Mesothelial cell of epicardium (in vitro differentiated cells): ENCODE measurements around the gene HRH4. TPM values are rescaled to one million over a fixed set of nuclear protein-coding genes. Genes with fewer than 3 reads are reported as not detected.

ENCODE experiments used
- DNase-seq, 2 experiments: peaks; one replicate each; pipeline ENCODE4 v3.0.0; 2021; ENCODE audit warnings: low spot score in 2 of 2; ENCODE audit not compliant: unreplicated experiment in 2 of 2
- H3K27ac Mint-ChIP-seq: 2 replicates; pipeline ENCODE4 v1.8.0; 2021; ENCODE audit warnings: mixed read lengths
- H3K27me3 Mint-ChIP-seq: 2 replicates; pipeline ENCODE4 v1.8.0; 2021; ENCODE audit warnings: low read depth, mixed read lengths
- H3K36me3 Mint-ChIP-seq: 2 replicates; pipeline ENCODE4 v1.8.0; 2021; ENCODE audit warnings: mixed read lengths
- H3K4me1 Mint-ChIP-seq: 2 replicates; pipeline ENCODE4 v1.8.0; 2021; ENCODE audit warnings: mixed read lengths
- H3K4me3 Mint-ChIP-seq: 2 replicates; pipeline ENCODE4 v1.8.0; 2021; ENCODE audit warnings: mild to moderate bottlenecking, moderate library complexity, mixed read lengths
- H3K9me3 Mint-ChIP-seq: 2 replicates; pipeline ENCODE4 v1.8.0; 2021; ENCODE audit warnings: mixed read lengths
- CTCF ChIP-seq: fragments of 200-600 bp; sonication (generic); IDR thresholded peaks from one replicate; pipeline ENCODE4 v1.5.0; 2021; ENCODE audit warnings: antibody characterized with exemption; ENCODE audit not compliant: unreplicated experiment
- total RNA-seq: library from RNA; stranded (reverse); gene quantifications from 3 replicates; pipeline ENCODE4 v1.2.1, GENCODE V29; 2021

HRH4 gene
- total RNA-seq, 1 donor from 2014 or later = not detected

GRCh38 chr18:24447961-24448360 is 12.5 kb upstream of the HRH4 start:
- no peak for DNase-seq
- no peaks in the 10 kb centered on the region for H3K4me1 Mint-ChIP-seq
- H3K9me3 Mint-ChIP-seq = no peaks in the 10 kb centered on the region
- TF ChIP-seq CTCF = no peak
- H3K36me3 Mint-ChIP-seq = peaks cover 35% of the 10 kb centered on the region
- no peaks in the 10 kb centered on the region for H3K27me3 Mint-ChIP-seq
- no peak overlapping the region for H3K4me3 Mint-ChIP-seq
- H3K27ac Mint-ChIP-seq = no peak overlapping the region

DNA sequence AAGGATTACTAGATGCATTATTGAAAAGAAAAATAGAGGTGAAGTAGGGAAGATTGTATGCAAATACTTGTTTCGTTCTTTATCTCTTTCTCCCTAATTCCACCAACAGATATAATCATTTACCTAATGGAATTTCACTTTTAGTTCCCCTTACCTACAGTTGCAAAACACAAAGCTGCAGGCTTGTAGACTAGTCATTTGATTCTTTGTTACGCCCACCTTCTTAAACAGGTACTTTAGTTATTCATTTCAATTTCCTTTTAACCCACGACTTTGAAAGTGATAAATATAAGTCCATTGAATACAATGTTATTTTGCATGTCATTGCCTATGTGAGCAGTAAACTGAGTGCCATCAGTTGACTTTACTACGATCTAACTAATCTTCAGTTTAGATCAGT is 3.9 kb upstream of the HRH4 start:
- H3K27me3 Mint-ChIP-seq = no peaks in the 10 kb centered on the region
- H3K27ac Mint-ChIP-seq = no peak overlapping the region
- peaks cover 26% of the 10 kb centered on the region for H3K36me3 Mint-ChIP-seq
- no peaks in the 10 kb centered on the region for H3K4me1 Mint-ChIP-seq
- peaks cover 13% of the 10 kb centered on the region for H3K9me3 Mint-ChIP-seq
- DNase-seq = no peak
- no peak overlapping the region for H3K4me3 Mint-ChIP-seq
- no peak for TF ChIP-seq CTCF

GRCh38 chr18:24459772-24460171 is 665 bp upstream of the HRH4 start:
- peaks cover 13% of the 10 kb centered on the region for H3K9me3 Mint-ChIP-seq
- H3K4me1 Mint-ChIP-seq = no peaks in the 10 kb centered on the region
- no peak overlapping the region for H3K27ac Mint-ChIP-seq
- no peak for DNase-seq
- no peak for TF ChIP-seq CTCF
- H3K36me3 Mint-ChIP-seq = peaks cover 17% of the 10 kb centered on the region
- no peaks in the 10 kb centered on the region for H3K27me3 Mint-ChIP-seq
- no peak overlapping the region for H3K4me3 Mint-ChIP-seq

- Mint-ChIP-seq H3K36me3 (peaks cover 11% of the 10 kb centered on the region), H3K27ac (no peak overlapping the region), H3K9me3 (peaks cover 13% of the 10 kb centered on the region)
Measured at GRCh38 chr18:24461996-24462395, 1.6 kb downstream of the HRH4 start.

DNA sequence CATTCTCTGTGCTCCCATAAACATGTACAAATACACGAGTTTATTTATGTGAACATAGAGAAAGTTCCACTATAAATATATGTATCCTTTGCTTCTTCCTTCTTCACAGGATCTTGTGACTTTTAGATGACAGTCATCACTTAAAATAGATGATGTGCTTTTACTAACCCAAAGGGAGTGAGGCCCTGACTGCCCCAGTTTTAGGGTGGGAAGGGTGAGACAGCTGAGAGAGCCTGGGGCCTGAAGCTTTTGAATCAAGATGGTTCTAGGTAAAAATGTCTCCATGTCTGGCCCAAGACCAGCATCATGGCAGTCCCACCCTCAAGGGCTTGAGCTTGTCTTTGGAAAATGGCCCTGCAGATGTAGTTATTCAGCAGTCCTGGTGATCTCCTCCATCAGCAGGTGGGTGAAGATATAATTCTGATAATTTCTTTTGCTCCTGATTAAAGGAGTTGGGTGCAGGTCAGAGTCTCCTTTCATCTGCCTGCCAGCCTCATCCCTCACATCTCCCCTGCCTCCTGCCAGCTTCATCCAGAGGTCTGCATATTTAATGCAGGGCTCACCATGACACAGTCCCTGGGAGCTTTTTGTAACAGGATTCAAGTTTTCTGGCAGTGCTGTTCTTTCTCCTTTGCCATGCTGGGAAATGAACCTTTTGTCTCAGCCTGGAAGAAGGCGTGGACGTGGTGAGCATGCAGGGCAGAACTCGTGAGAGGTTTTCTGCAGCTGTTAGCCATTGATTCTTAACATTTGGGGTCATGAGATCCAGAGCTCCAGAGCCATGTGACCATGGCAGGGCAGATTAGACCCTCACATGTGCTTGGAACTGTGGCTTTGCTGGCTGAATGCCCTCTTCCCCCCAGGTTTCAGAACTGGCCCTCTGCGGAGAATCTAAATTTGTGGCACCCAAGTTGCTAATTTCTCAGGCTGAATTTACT is 2.7 kb downstream of the HRH4 start:
- no peak overlapping the region for H3K27ac Mint-ChIP-seq

More at GRCh38 chr18:24461996-24462395, 1.6 kb downstream of the HRH4 start:
- H3K27me3 Mint-ChIP-seq = peaks cover 2% of the 10 kb centered on the region
- DNase-seq = no peak
- no peak for TF ChIP-seq CTCF
- H3K4me1 Mint-ChIP-seq = no peaks in the 10 kb centered on the region
- no peak overlapping the region for H3K4me3 Mint-ChIP-seq

More for the DNA sequence above, 2.7 kb downstream of the HRH4 start:
- Mint-ChIP-seq H3K4me3 (no peak overlapping the region), H3K27me3 (peaks cover 2% of the 10 kb centered on the region), H3K36me3 (peaks cover 7% of the 10 kb centered on the region), H3K9me3 (peaks cover 7% of the 10 kb centered on the region), H3K4me1 (no peaks in the 10 kb centered on the region)
- DNase-seq = no peak
- TF ChIP-seq CTCF = no peak
